HEK293 (cell line): Measurements from ENCODE around the gene TEAD3.

Experiments
- CTCF ChIA-PET: fragments of 350-600 bp; formaldehyde crosslinking; extraction: SDS; loops from one replicate; lab custom pipeline; 2021; ENCODE audit warnings: antibody characterized with exemption; lab: Yijun Ruan, JAX
- POLR2A ChIA-PET: fragments of 300-600 bp; formaldehyde crosslinking; extraction: SDS; loops from one replicate; lab custom pipeline; 2020; ENCODE audit warnings: antibody characterized with exemption, inconsistent platforms; lab: Yijun Ruan, JAX
- H3K27ac ChIP-seq: fragments of 200-500 bp; sonication (Bioruptor generic); 2 replicates; pipeline ENCODE4 v1.5.1; 2014; ENCODE audit warnings: low read depth, low read length, control low read depth, inconsistent platforms; ENCODE audit errors: extremely low read depth
- H3K36me3 ChIP-seq, 2 experiments: fragments of 200-500 bp in 1 of 2; sonication (Bioruptor generic) in 1 of 2; 1 replicate in 1 of 2; 2 replicates in 1 of 2; pipeline ENCODE4 v1.5.1; 2014 to 2017; ENCODE audit warnings: inconsistent platforms in 2 of 2, low read length in 2 of 2; ENCODE audit not compliant: control insufficient read depth in 2 of 2, insufficient read depth in 1 of 2
- H3K4me1 ChIP-seq: fragments of 200-500 bp; sonication (Bioruptor generic); 2 replicates; pipeline ENCODE4 v1.5.1; 2014; ENCODE audit warnings: mild to moderate bottlenecking, low read length, inconsistent platforms; ENCODE audit not compliant: control insufficient read depth, insufficient read depth
- H3K4me3 ChIP-seq: 2 replicates; pipeline ENCODE4 v1.5.1; 2011; ENCODE audit warnings: low read depth, mild to moderate bottlenecking, control low read depth, low read length, moderate library complexity
- H3K9me3 ChIP-seq: fragments of 200-500 bp; sonication (Bioruptor generic); 2 replicates; pipeline ENCODE4 v1.5.1; 2014; ENCODE audit warnings: low read depth, low read length, inconsistent platforms; ENCODE audit not compliant: control insufficient read depth, insufficient read depth
- BCL11B ChIP-seq: fragments of 450-650 bp; formaldehyde crosslinking; IDR thresholded peaks from 2 replicates; pipeline ENCODE4 v1.5.1; 2016; ENCODE audit warnings: low read depth, missing biosample characterization, missing genetic modification characterization
- FEZF1 ChIP-seq: fragments of 450-650 bp; formaldehyde crosslinking; IDR thresholded peaks from 2 replicates; pipeline ENCODE4 v1.5.1; 2016; ENCODE audit warnings: missing biosample characterization, missing genetic modification characterization
- GLIS1 ChIP-seq: fragments of 450-650 bp; formaldehyde crosslinking; IDR thresholded peaks from 2 replicates; pipeline ENCODE4 v1.5.1; 2016; ENCODE audit warnings: missing biosample characterization, missing genetic modification characterization
- MEIS1 ChIP-seq: sonication (generic); formaldehyde crosslinking; IDR thresholded peaks from 2 replicates; pipeline ENCODE4 v1.8.1; 2022; ENCODE audit warnings: missing genetic modification reagents, mild to moderate bottlenecking, borderline replicate concordance
- MZF1 ChIP-seq: fragments of 450-650 bp; formaldehyde crosslinking; IDR thresholded peaks from 2 replicates; pipeline ENCODE4 v1.5.1; 2017; ENCODE audit warnings: missing biosample characterization, missing genetic modification characterization, borderline replicate concordance
- OSR2 ChIP-seq: fragments of 450-650 bp; formaldehyde crosslinking; IDR thresholded peaks from 2 replicates; pipeline ENCODE4 v1.5.1; 2016; ENCODE audit warnings: missing biosample characterization, missing genetic modification characterization
- OVOL3 ChIP-seq: fragments of 450-650 bp; formaldehyde crosslinking; IDR thresholded peaks from 2 replicates; pipeline ENCODE4 v1.5.1; 2016; ENCODE audit warnings: missing biosample characterization, missing genetic modification characterization
- REST ChIP-seq: fragments of 450-650 bp; formaldehyde crosslinking; IDR thresholded peaks from 2 replicates; pipeline ENCODE4 v1.5.1; 2016; ENCODE audit warnings: missing biosample characterization, missing genetic modification characterization
- ZBTB17 ChIP-seq: fragments of 450-650 bp; formaldehyde crosslinking; IDR thresholded peaks from 2 replicates; pipeline ENCODE4 v1.5.1; 2016; ENCODE audit warnings: missing biosample characterization, missing genetic modification characterization
- ZBTB20 ChIP-seq: fragments of 450-650 bp; formaldehyde crosslinking; IDR thresholded peaks from 2 replicates; pipeline ENCODE4 v1.5.1; 2016; ENCODE audit warnings: missing biosample characterization, missing genetic modification characterization
- ZBTB48 ChIP-seq: fragments of 450-650 bp; formaldehyde crosslinking; IDR thresholded peaks from 2 replicates; pipeline ENCODE4 v1.5.1; 2016; ENCODE audit warnings: missing biosample characterization, missing genetic modification characterization
- ZFHX2 ChIP-seq: fragments of 450-650 bp; formaldehyde crosslinking; conservative IDR thresholded peaks from 2 replicates; pipeline ENCODE4 v1.5.1; 2016; ENCODE audit warnings: missing biosample characterization, missing genetic modification characterization
- ZNF214 ChIP-seq: fragments of 450-650 bp; formaldehyde crosslinking; IDR thresholded peaks from 2 replicates; pipeline ENCODE4 v1.5.1; 2017; ENCODE audit warnings: missing biosample characterization, mild to moderate bottlenecking, missing genetic modification characterization, borderline replicate concordance
- ZNF391 ChIP-seq: fragments of 450-650 bp; formaldehyde crosslinking; IDR thresholded peaks from 2 replicates; pipeline ENCODE4 v1.5.1; 2016; ENCODE audit warnings: low read depth, missing biosample characterization, missing genetic modification characterization, borderline replicate concordance
- ZNF404 ChIP-seq: fragments of 450-650 bp; formaldehyde crosslinking; IDR thresholded peaks from 2 replicates; pipeline ENCODE4 v1.5.1; 2017; ENCODE audit warnings: missing biosample characterization, missing genetic modification characterization
- ZNF423 ChIP-seq: fragments of 450-650 bp; formaldehyde crosslinking; IDR thresholded peaks from 2 replicates; pipeline ENCODE4 v1.5.1; 2016; ENCODE audit warnings: missing biosample characterization, missing genetic modification characterization
- ZNF510 ChIP-seq: fragments of 450-650 bp; formaldehyde crosslinking; IDR thresholded peaks from 2 replicates; pipeline ENCODE4 v1.5.1; 2018; ENCODE audit warnings: mild to moderate bottlenecking, missing genetic modification characterization, missing biosample characterization; ENCODE audit not compliant: insufficient replicate concordance
- ZNF596 ChIP-seq: fragments of 450-650 bp; IDR thresholded peaks from 2 replicates; pipeline ENCODE4 v1.5.0; 2018; ENCODE audit warnings: missing biosample characterization, mild to moderate bottlenecking, missing genetic modification characterization, moderate library complexity
- ZNF621 ChIP-seq: fragments of 450-650 bp; formaldehyde crosslinking; IDR thresholded peaks from 2 replicates; pipeline ENCODE4 v1.5.1; 2017; ENCODE audit warnings: missing biosample characterization, missing genetic modification characterization
- TF ChIP-seq, protein P1 (sequence below): fragments of 450-650 bp; formaldehyde crosslinking; IDR thresholded peaks from 2 replicates; pipeline ENCODE4 v1.5.1; 2016; ENCODE audit warnings: missing biosample characterization, missing genetic modification characterization
- TF ChIP-seq, protein P2 (sequence below): fragments of 450-650 bp; formaldehyde crosslinking; IDR thresholded peaks from 2 replicates; pipeline ENCODE4 v1.5.1; 2016; ENCODE audit warnings: missing biosample characterization, missing genetic modification characterization
- TF ChIP-seq, protein P3 (sequence below): fragments of 450-650 bp; formaldehyde crosslinking; IDR thresholded peaks from 2 replicates; pipeline ENCODE4 v1.5.1; 2016; ENCODE audit warnings: missing biosample characterization, missing genetic modification characterization

The TEAD3 gene

GRCh38 chr6:35483062-35483461, 13.8 kb downstream of the TEAD3 start:
- POLR2A ChIA-PET: interaction anchor here (15.4 kb wide), 1 partner anchor 11 kb away, joined by 198 read pairs; the partner anchor contains the start of gene RPL10A

GRCh38 chr6:35481226-35481625, 15.7 kb downstream of the TEAD3 start:
- ChIA-PET POLR2A (interaction anchor here (1.5 to 15.4 kb wide), 2 partner anchors 9 to 16 kb away, joined by 4 to 198 read pairs; partner anchors contain the start of genes RPL10A and TEAD3), CTCF (interaction anchor here (0.8 to 0.9 kb wide), 2 partner anchors 14 to 640 kb away, joined by 3 read pairs; no protein-coding TSS in a partner anchor)
- H3K4me3 ChIP-seq: no peak overlapping the region
- no peaks in the 10 kb centered on the region for H3K4me1 ChIP-seq
- H3K9me3 ChIP-seq: no peaks in the 10 kb centered on the region
- peaks cover 0 to 31% of the 10 kb centered on the region in 2 experiments; a peak in 1 of 3 replicates for H3K36me3 ChIP-seq
- H3K27ac ChIP-seq: no peak overlapping the region
- TF ChIP-seq, protein P1, sequence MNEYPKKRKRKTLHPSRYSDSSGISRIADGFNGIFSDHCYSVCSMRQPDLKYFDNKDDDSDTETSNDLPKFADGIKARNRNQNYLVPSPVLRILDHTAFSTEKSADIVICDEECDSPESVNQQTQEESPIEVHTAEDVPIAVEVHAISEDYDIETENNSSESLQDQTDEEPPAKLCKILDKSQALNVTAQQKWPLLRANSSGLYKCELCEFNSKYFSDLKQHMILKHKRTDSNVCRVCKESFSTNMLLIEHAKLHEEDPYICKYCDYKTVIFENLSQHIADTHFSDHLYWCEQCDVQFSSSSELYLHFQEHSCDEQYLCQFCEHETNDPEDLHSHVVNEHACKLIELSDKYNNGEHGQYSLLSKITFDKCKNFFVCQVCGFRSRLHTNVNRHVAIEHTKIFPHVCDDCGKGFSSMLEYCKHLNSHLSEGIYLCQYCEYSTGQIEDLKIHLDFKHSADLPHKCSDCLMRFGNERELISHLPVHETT: no peak
- peak; percentile 55 for TF ChIP-seq GLIS1

More at GRCh38 chr6:35483062-35483461, 13.8 kb downstream of the TEAD3 start:
- no peaks in the 10 kb centered on the region for H3K9me3 ChIP-seq
- H3K4me3 ChIP-seq: no peak overlapping the region
- H3K36me3 ChIP-seq: peaks cover 0 to 29% of the 10 kb centered on the region in 2 experiments; a peak in 1 of 3 replicates
- H3K4me1 ChIP-seq: no peaks in the 10 kb centered on the region; the same call in 1 of the 2 replicates
- H3K27ac ChIP-seq: no peak overlapping the region
- CTCF ChIA-PET: interaction anchor here (0.8 to 1.4 kb wide), 3 partner anchors 10 to 38 kb away, joined by 3 to 5 read pairs (median 3); no protein-coding TSS in a partner anchor
- TF ChIP-seq ZBTB48 (peak; percentile 37; the same call in 1 of the 2 replicates), ZFHX2 (tag by site-specific recombination) (peak; percentile 26; the same call in 1 of the 2 replicates)
- TF ChIP-seq, protein P2, sequence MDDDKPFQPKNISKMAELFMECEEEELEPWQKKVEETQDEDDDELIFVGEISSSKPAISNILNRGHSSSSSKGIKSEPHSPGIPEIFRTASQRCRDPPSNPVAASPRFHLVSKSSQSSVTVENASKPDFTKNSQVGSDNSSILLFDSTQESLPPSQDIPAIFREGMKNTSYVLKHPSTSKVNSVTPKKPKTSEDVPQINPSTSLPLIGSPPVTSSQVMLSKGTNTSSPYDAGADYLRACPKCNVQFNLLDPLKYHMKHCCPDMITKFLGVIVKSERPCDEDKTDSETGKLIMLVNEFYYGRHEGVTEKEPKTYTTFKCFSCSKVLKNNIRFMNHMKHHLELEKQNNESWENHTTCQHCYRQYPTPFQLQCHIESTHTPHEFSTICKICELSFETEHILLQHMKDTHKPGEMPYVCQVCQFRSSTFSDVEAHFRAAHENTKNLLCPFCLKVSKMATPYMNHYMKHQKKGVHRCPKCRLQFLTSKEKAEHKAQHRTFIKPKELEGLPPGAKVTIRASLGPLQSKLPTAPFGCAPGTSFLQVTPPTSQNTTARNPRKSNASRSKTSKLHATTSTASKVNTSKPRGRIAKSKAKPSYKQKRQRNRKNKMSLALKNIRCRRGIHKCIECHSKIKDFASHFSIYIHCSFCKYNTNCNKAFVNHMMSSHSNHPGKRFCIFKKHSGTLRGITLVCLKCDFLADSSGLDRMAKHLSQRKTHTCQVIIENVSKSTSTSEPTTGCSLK (tag by site-specific recombination): no peak
- TF ChIP-seq, all 188 proteins: peak for 2

- H3K4me3 ChIP-seq: no peak overlapping the region
- CTCF ChIA-PET: no interaction called here
- no peak overlapping the region for H3K27ac ChIP-seq
- no peaks in the 10 kb centered on the region for H3K9me3 ChIP-seq
- no peaks in the 10 kb centered on the region for H3K4me1 ChIP-seq
- no peak for TF ChIP-seq MEIS1 (CRISPR knock-in tag)
- no peak for TF ChIP-seq BCL11B (tag by site-specific recombination)
- no peak for TF ChIP-seq ZNF510 (tag by site-specific recombination)
- TF ChIP-seq ZNF423 (tag by site-specific recombination): no peak
- TF ChIP-seq, protein P3, sequence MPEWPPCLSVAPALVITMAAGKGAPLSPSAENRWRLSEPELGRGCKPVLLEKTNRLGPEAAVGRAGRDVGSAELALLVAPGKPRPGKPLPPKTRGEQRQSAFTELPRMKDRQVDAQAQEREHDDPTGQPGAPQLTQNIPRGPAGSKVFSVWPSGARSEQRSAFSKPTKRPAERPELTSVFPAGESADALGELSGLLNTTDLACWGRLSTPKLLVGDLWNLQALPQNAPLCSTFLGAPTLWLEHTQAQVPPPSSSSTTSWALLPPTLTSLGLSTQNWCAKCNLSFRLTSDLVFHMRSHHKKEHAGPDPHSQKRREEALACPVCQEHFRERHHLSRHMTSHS: no peak
- no peak for TF ChIP-seq ZNF391 (tag by site-specific recombination)
- no peak for TF ChIP-seq REST (tag by site-specific recombination)
- no peak for TF ChIP-seq ZBTB20
- no peak for TF ChIP-seq FEZF1 (tag by site-specific recombination)
- TF ChIP-seq ZNF596 (tag by site-specific recombination): no peak
- TF ChIP-seq ZNF214: no peak
- TF ChIP-seq MZF1: no peak
- no peak for TF ChIP-seq ZBTB17 (tag by site-specific recombination)
- no peak for TF ChIP-seq OSR2 (tag by site-specific recombination)
- TF ChIP-seq ZNF404: no peak
- no peak for TF ChIP-seq ZNF621 (tag by site-specific recombination)
- no peak for TF ChIP-seq OVOL3
- H3K36me3 ChIP-seq: peaks cover 0 to 37% of the 10 kb centered on the region in 2 experiments; a peak in 1 of 3 replicates
- POLR2A ChIA-PET: interaction anchor here (0.9 to 15.4 kb wide), 4 partner anchors 8 to 17 kb away, joined by 3 to 198 read pairs (median 4); partner anchors contain the start of genes RPL10A and TEAD3
These were observed 16.7 kb downstream of the TEAD3 start for GRCh38 chr6:35480176-35480575.
